ENCODE data around the gene PGLYRP4. TPM values are rescaled to one million over a fixed set of nuclear protein-coding genes. Genes with fewer than 3 reads are reported as not detected.

Gene PGLYRP4
- total and polyA plus RNA-seq, 4 donors: not detected

DNA sequence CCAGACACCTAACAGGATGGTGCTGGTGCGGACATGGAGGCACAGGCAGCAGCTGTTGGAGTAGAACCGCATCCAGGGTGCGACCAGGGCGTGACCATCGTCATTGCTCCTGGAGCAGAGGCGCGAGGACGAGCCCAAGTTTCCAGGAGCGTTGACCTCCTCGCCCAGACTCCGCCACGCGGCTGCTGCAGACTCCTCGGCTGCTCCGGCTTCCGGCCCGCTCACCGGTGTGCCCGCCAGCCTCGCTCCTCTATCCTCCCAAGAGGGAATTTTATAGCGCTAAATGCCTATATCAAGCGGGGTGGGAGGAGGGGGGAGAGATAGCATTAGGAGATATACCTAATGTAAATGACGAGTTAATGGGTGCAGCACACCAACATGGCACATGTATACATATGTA, 32.1 kb upstream of the PGLYRP4 start:
- WGBS: 89% methylated on average over 23 of the region's 23 CpGs
- H3K27ac ChIP-seq (ENCODE audit: low read depth in 1 of 2, low read length in 2 of 2): no peak overlapping the region
- no peaks in the 10 kb centered on the region for H3K36me3 ChIP-seq (ENCODE audit: control insufficient read depth in 4 of 4, insufficient read depth in 3 of 4, low read depth in 1 of 4, low read length in 3 of 4)
- H3K4me3 ChIP-seq (ENCODE audit: low read depth in 1 of 3, low read length in 3 of 3): no peak overlapping the region
- H3K27me3 ChIP-seq (ENCODE audit: control insufficient read depth in 4 of 4, insufficient read depth in 4 of 4, low read length in 3 of 4): peaks cover 0 to 2% (median 0%) of the 10 kb centered on the region in 4 donors
- peaks cover 0 to 5% (median 2%) of the 10 kb centered on the region in 4 donors for H3K9me3 ChIP-seq (ENCODE audit: control insufficient read depth in 4 of 4, low read length in 3 of 4)
- DNase-seq (ENCODE audit: low spot score): no peak
- TF ChIP-seq TAF1 (conservative IDR thresholded peaks at IDR 0.05) (no peak), HNF4A (conservative IDR thresholded peaks at IDR 0.05) (no peak), SP1 (IDR thresholded peaks at IDR 0.05) (no peak), FOXA2 (IDR thresholded peaks at IDR 0.05) (no peak), YY1 (IDR thresholded peaks at IDR 0.05) (no peak)
- TF ChIP-seq, protein P1, sequence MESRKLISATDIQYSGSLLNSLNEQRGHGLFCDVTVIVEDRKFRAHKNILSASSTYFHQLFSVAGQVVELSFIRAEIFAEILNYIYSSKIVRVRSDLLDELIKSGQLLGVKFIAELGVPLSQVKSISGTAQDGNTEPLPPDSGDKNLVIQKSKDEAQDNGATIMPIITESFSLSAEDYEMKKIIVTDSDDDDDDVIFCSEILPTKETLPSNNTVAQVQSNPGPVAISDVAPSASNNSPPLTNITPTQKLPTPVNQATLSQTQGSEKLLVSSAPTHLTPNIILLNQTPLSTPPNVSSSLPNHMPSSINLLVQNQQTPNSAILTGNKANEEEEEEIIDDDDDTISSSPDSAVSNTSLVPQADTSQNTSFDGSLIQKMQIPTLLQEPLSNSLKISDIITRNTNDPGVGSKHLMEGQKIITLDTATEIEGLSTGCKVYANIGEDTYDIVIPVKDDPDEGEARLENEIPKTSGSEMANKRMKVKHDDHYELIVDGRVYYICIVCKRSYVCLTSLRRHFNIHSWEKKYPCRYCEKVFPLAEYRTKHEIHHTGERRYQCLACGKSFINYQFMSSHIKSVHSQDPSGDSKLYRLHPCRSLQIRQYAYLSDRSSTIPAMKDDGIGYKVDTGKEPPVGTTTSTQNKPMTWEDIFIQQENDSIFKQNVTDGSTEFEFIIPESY (IDR thresholded peaks at IDR 0.05): no peak
- TF ChIP-seq, protein P2, sequence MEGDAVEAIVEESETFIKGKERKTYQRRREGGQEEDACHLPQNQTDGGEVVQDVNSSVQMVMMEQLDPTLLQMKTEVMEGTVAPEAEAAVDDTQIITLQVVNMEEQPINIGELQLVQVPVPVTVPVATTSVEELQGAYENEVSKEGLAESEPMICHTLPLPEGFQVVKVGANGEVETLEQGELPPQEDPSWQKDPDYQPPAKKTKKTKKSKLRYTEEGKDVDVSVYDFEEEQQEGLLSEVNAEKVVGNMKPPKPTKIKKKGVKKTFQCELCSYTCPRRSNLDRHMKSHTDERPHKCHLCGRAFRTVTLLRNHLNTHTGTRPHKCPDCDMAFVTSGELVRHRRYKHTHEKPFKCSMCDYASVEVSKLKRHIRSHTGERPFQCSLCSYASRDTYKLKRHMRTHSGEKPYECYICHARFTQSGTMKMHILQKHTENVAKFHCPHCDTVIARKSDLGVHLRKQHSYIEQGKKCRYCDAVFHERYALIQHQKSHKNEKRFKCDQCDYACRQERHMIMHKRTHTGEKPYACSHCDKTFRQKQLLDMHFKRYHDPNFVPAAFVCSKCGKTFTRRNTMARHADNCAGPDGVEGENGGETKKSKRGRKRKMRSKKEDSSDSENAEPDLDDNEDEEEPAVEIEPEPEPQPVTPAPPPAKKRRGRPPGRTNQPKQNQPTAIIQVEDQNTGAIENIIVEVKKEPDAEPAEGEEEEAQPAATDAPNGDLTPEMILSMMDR (IDR thresholded peaks at IDR 0.05; ENCODE audit: low read depth, low read length, missing input control): no peak
- H3K4me1 ChIP-seq (ENCODE audit: control insufficient read depth in 4 of 4, insufficient read depth in 4 of 4, low read length in 3 of 4): no peaks in the 10 kb centered on the region
- no peak overlapping the region for H3K9ac ChIP-seq (ENCODE audit: low read depth in 1 of 2, low read length in 2 of 2)

DNA sequence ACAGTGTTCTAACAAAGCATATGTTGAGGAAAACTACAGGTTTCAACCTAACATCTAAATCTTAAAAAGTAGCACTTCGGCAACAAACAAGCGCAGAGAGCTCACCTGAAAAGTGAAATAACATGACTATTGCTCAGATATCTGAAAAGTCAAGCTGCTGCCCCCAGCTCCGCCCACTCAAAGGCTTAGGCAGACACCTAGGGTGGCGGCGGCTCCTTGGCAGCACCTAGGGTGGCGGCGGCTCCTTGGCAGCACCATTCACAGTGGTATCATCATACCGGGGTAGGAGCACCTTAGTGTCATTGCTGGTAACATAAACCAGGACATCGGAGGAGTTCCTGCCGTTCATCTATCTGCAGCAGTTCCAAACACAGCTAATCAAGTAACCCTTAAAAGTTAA, 30.9 kb upstream of the PGLYRP4 start:
- H3K9me3 ChIP-seq (ENCODE audit: control insufficient read depth in 4 of 4, low read length in 3 of 4): peaks cover 0 to 5% (median 2%) of the 10 kb centered on the region in 4 donors
- H3K4me3 ChIP-seq (ENCODE audit: low read depth in 1 of 3, low read length in 3 of 3): no peak overlapping the region
- no peaks in the 10 kb centered on the region for H3K36me3 ChIP-seq (ENCODE audit: control insufficient read depth in 4 of 4, insufficient read depth in 3 of 4, low read depth in 1 of 4, low read length in 3 of 4)
- H3K27me3 ChIP-seq (ENCODE audit: control insufficient read depth in 4 of 4, insufficient read depth in 4 of 4, low read length in 3 of 4): peaks cover 0 to 2% (median 1%) of the 10 kb centered on the region in 4 donors
- TF ChIP-seq JUND (IDR thresholded peaks at IDR 0.05) (no peak), RAD21 (IDR thresholded peaks at IDR 0.05) (no peak), FOXA2 (IDR thresholded peaks at IDR 0.05) (no peak), HNF4G (IDR thresholded peaks at IDR 0.05) (no peak), FOXA1 (IDR thresholded peaks at IDR 0.05) (no peak), HNF4A (conservative IDR thresholded peaks at IDR 0.05) (no peak), NR2F2 (IDR thresholded peaks at IDR 0.05) (no peak), RXRA (IDR thresholded peaks at IDR 0.05) (no peak)
- TF ChIP-seq, protein P2 (IDR thresholded peaks at IDR 0.05; ENCODE audit: low read depth, low read length, missing input control): no peak
- TF ChIP-seq, protein P3, sequence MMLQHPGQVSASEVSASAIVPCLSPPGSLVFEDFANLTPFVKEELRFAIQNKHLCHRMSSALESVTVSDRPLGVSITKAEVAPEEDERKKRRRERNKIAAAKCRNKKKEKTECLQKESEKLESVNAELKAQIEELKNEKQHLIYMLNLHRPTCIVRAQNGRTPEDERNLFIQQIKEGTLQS (IDR thresholded peaks at IDR 0.05): no peak
- 84% methylated on average over 10 of the region's 10 CpGs for WGBS
- no peak for DNase-seq (ENCODE audit: low spot score)
- no peaks in the 10 kb centered on the region for H3K4me1 ChIP-seq (ENCODE audit: control insufficient read depth in 4 of 4, insufficient read depth in 4 of 4, low read length in 3 of 4)
- no peak overlapping the region for H3K9ac ChIP-seq (ENCODE audit: low read depth in 1 of 2, low read length in 2 of 2)
- H3K27ac ChIP-seq (ENCODE audit: low read depth in 1 of 2, low read length in 2 of 2): no peak overlapping the region

Data from liver (tissue), 9 donors.